Lower leg skin (tissue), 3 donors: ENCODE results near the gene C1QL1.

ENCODE experiments used
- CTCF ChIP-seq, 3 donors: fragments of 450-650 bp; IDR thresholded peaks; one replicate each; pipeline ENCODE4 v1.5.1; 2016; ENCODE audit warnings: antibody characterized with exemption in 3 of 3, mild to moderate bottlenecking in 3 of 3, moderate library complexity in 2 of 3
- POLR2A ChIP-seq, 2 donors: fragments of 450-650 bp; IDR thresholded peaks; one replicate each; pipeline ENCODE4 v1.6.1; 2016 to 2017; ENCODE audit warnings: antibody characterized with exemption in 2 of 2, mild to moderate bottlenecking in 1 of 2, moderate library complexity in 1 of 2

DNA sequence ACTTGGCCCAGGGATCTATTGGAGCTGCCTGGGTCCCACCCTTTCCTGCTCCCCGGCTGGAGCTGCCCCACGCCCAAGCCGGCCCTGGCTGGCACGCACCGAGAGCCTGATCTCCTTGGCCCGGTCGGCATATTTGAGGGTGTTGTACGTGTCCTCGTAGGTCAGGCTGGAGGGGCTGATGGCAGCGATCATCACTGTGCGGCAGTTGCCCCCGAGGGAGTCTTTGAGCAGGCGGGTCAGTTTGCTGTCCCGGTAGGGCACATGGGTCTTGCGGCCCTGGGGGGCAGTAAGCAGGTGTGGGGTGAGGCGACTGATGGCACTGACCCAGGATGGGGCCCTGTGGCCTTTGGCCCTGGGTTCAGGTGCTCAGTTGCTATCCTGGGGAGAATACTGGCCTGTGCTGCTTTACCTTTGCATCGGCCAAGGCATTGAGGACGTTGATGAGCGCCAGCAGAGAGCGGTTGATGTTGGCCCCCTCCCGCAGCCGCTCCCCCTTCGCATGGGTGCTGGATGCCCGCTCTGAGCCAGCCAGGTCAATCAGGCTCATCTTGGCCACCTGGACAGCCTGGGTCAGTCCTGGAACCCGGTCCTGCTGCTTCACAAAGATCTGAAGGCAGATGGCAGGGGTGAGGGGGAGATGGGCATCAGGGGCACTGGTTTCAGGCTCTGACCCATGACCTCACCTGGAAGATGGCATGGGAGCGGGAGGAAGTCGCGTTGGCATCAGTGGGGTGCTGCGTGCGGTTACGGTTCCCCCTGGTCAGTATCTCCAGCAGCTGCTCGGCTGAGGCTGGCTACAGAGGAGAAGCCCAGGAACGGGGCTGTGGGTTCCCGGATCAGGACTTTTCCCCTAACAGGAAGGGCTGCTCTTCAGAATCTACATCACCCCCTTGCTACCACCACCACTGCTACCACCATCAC is 34.0 kb downstream of the C1QL1 start:
- no peak for TF ChIP-seq CTCF (IDR thresholded peaks at IDR 0.05)
- TF ChIP-seq POLR2A (IDR thresholded peaks at IDR 0.05): no peak
